NCI-H2107 (cell line): ENCODE measurements around the gene ST3GAL3.

Experiments
- DNase-seq: peaks from one replicate; lab custom pipeline; 2025; lab: John Stamatoyannopoulos, UW

ST3GAL3 gene

GRCh38 chr1:43942411-43942810 lies 235.1 kb downstream of the ST3GAL3 start:
- no peak for DNase-seq

DNA sequence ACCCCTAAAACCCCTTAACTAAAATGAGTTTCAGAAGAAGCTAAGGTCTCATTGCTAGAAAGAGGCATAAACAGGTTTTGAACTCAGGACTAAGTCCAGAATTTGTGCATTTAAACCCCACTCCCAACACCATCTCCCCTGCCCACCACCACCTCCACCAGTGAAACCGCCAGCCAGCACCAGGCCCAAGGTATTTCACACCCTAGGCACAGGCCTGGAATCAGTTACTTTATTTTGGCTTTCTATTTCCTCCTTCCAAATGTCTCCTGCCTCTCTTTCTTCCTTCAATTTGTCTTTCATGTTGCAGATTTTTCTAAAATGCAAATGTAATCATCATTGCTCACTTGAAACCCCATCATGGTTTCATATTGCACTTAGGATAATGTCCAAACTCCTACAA lies 237.5 kb downstream of the ST3GAL3 start:
- DNase-seq: no peak

DNA sequence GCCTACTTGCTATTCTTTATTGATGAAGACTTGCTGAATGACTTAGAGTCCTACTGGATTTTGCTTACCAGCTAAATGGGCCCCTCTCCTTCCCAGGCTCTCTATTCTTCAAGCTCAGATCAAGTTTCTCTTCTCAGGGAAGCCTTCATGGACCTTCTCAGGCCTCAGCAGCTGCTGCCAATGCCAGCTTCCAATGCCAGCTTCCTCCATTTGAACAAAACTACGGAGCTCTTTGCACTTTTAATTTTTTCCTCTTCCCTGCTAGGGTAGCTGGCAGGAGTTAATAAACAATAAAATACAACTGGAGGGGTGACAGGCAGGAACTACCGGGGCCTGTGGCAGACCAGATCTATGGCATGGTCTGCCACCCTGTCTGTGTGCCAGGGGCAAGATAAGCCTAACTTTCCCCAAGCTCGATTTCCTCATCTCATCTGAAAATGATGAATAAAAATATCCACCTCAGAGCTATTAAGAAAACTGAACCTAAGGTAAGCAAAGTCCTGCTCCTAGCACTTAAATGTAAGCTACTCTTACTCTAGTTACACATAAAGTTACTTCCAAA lies 238.4 kb downstream of the ST3GAL3 start:
- no peak for DNase-seq

DNA sequence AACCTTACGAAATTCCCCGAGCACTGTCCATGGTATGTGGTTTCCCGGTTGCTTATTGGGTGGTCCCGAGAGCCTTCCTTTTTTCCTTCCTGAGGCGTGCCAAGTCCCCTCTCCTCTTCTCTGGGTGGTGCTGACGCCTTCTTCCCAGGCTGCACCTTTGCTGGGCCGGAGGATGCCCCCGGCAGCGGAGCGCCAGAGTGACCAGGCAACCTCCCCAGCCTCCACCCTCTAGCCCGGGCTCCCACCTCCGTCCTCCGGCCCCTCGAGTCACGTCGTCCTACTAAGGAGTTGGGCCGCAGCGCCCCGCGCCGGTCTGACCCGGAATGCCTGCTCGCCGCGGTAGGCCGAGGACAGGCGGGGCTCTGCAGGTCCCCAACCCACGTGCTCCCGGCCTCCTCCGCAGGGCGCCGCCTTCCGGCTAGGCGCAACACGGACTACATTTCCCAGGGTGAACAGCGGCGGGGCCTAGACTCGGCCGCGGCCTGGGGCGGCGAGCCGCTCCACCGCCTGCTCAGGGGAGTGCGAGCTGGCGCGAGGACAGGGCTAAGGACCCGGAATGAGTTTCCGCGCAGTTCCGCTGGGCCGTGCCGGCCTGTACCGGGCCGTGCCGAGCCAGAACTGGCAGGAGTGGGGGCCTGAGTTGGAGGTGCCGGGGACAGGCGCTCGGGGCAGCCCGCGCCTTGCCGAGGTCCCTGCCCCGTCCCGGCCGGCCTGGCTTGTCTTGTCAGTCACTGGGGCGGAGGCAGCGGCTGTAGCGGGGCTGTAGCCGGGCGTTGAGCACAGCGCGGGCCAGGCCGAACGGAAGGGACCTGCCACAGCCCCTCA lies 239.1 kb downstream of the ST3GAL3 start, which contains the start of gene IPO13:
Gene IPO13, plus strand, starts transcription at position 715 of the 825 bp plus-strand sequence. CDS start 651 bp downstream, outside the sequence.
- DNase-seq: peak; percentile 98

DNA sequence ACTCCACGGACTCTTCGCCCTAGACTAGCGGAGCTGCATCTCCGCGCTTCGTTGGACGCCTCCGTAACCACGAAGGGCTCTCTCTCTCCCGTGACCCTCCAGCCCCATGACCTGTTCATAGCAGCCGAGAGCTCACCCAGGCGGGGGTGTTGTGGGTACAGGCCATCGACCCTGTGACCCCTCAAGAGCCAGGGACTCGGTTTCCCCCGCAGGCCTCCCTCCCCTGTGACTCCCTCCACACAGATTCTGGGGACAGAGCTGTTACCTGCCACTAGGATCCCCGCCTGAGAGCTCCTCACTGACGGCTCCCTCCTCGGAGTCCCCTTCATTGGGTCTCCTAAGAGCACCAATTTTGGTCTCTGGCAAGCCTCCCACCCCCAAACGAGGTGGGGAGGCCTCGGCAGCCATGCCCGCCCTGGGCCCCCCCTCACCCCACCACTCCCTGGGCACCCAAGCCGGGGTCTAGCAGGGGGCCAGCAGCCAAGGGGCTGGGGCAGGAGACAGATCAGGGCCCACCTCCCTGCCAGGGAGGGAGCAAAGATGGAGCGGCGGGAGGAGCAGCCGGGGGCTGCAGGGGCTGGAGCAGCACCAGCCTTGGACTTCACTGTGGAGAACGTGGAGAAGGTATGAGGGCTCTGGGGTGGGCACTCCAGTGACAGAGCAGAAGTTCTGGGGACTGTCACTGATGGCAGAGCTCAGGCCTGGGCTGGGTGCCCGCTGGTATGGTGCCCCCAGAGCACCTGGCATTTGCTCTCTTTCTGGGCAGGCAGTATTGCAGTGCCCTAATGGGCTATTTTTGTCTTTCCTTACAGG lies 239.9 kb downstream of the ST3GAL3 start:
- DNase-seq: no peak

GRCh38 chr1:43947874-43948437 lies 240.6 kb downstream of the ST3GAL3 start:
- DNase-seq: no peak

DNA sequence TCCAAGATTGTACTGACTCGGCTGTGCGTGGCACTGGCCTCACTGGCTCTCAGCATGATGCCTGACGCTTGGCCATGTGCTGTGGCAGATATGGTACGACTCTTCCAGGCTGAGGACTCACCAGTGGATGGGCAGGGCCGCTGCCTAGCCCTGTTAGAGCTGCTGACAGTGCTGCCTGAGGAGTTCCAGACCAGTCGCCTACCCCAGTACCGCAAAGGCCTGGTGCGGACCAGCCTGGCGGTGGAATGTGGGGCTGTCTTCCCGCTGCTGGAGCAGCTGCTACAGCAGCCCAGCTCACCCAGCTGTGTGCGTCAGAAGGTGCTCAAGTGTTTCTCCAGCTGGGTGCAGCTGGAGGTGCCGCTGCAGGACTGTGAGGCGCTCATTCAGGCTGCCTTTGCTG lies 242.3 kb downstream of the ST3GAL3 start:
- DNase-seq: no peak

DNA sequence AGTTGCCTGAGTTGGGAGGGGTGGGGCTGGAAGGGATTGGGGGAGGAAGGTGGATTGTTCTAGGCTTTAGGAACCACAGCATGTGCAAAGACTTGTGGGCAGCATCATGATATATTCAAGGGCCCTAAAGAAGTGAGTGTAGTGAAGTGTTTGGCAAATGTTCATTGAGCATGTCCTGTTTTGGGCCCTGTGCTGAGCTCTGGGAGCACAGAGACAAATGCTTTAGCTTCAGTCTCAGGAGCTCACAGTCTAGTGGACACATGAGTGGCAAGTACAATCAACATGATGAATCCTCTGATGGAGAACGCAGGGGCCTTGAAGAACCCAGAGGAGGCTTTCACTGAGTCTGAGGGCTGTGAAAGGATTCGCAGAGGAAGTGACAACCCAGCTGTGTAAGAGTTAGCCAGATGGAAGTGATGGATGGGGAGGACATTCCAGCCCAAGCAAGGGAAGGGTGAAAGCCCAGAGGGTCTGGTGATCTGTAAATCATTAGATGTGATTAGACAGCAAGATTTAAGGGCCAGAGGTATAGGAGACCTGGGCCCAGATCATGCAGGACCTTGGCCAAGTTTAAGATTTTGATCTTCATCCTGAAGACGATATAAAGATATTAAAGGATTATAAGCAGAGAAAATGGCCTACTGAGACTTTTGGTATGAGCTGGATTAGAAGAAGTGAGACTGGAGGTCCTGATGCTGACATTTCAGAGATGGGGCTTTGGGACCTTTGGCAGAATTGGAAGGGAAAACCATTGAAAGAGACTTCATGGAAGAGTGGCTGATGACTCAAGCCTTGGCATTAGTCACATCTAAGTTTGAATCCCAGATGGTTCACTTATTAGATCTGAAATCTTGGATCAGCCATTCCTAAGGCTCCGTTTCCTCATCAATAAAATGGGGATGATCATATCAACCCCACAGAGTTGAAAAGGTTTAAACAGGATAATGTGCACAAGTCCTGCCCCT lies 244.0 kb downstream of the ST3GAL3 start:
- DNase-seq: no peak

- DNase-seq: peak; percentile 94
Observed at GRCh38 chr1:43952731-43953346, 245.5 kb downstream of the ST3GAL3 start.

DNA sequence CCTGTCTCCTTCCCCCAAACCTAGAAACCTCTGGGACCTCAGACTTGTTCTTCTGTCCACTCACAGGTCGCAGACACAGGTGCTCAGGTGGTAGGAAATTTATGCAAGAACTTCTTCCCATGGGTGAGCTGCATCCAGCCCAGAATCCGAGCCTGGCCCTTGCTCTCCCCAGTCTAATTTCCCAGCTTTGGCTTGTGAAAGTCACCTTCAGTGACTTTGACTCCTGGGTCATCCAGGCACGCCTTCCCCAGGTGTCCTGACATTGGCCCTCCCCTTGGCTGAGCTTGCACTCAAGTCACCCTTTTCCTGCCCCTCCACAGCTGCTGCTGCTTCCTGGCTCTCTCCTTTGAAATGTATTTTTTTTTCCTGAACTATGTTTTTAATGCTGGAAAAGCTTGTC lies 246.0 kb downstream of the ST3GAL3 start:
- no peak for DNase-seq

DNA sequence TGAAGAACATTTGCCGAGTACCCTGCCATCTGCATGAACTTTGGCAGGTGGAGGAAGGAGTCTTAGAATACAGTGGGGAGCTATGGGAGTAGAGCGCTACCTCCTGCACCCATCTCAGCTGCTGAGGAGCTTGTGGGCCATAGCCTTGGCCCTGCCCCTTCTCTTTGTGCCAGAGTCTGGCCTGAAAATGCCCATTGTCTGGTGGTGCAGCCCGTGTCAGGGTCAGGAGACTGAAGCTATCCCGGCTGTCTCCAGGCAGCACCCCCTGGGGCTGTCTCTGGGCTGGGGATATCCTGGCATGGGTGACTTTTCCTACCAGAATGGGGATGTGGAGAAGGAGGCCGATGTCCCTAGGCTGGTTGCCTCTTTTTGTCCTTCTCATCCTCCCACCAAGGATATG lies 246.7 kb downstream of the ST3GAL3 start:
- DNase-seq: no peak

DNA sequence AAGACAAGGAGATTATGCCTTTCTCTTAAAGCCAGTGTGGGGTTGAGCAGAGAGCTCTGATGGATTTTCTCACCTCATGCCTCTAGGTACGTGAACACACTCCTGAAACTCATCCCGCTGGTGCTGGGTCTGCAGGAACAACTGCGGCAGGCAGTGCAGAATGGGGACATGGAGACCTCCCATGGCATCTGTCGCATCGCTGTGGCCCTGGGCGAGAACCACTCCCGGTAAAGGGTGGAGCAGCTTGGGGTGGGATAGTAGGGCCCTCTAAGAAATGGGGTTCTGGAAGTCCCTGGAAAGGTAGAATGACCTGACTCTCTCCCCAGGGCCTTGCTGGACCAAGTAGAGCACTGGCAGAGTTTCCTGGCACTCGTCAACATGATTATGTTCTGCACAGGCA lies 248.9 kb downstream of the ST3GAL3 start:
- no peak for DNase-seq

- no peak for DNase-seq
Observed at GRCh38 chr1:43957407-43958040, 250.2 kb downstream of the ST3GAL3 start.

DNA sequence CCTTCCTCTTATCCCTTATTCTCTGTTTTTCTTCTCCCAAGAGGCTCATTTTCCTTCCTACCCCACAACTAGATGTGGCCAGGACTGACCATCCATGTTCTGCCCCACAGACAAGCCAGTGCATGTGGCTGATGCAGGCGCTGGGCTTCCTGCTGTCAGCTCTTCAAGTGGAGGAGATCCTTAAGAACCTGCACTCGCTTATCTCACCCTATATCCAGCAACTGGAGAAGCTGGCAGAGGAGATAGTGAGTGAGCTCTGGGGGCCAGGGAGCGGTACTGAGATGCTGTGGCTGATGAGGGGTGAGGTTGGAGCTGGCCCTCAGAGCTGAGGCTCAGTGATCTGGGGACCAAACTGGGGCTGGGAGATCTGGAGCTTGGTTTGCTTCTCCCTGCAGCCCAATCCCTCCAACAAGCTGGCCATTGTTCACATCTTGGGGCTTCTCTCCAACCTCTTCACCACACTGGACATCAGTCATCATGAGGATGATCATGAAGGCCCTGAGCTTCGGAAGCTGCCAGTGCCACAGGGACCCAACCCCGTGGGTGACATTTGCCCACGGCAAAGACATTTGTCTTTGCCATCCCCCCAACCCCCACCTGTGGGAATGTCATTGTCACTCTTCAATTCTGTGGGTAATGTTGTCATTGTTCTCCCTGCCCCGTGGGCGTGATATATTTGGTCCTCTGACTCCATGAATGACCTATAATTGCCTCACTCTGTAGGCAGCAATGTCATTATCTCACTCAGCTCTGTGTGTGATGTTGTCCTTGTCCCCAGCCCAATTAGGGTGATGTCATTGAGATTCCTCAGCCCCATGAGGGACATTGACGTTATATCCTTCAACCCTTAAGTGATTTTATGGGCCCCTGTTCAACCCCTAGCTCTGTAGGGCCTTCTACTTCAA lies 251.3 kb downstream of the ST3GAL3 start:
- no peak for DNase-seq

DNA sequence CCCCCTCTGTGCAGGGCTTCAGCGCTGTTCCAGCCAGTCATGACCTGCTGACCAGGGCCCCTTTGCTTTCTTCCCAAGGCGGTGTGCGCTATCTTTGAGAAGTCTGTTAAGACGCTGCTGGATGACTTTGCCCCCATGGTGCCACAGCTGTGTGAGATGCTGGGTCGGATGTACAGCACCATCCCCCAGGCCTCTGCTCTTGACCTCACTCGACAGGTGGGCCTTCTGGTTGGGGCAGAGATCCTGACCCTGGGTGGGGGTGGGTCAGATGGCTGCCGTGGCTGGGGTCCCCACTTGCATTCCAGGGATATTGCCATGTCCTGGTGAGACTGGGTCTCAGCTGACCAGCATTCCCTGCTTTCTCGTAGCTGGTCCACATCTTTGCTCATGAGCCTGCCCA lies 253.5 kb downstream of the ST3GAL3 start:
- no peak for DNase-seq

- DNase-seq: no peak
Observed at GRCh38 chr1:43961692-43962091, 254.4 kb downstream of the ST3GAL3 start.

- DNase-seq: no peak
Observed at GRCh38 chr1:43962324-43962723, 255.0 kb downstream of the ST3GAL3 start.

GRCh38 chr1:43963006-43963405 lies 255.7 kb downstream of the ST3GAL3 start:
- DNase-seq: no peak

DNA sequence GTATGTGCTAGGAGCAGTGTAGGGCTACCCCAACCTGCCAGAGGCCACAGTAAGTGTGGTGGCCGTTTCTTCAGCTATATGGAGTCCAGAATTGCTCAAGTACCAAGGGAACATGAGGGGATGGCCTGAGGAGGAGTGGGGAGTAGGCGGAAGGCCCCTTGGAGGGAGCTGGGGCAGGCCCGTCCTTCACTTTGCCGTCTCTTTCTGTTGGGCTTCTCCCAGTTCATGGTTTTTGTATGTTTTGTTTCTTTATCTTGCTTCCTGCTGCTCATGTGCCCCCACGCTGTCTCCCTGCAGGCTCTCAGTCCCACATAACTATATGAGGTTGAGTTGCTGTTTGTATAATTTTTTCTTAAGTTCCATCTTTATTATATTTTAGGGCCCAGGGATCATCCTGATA lies 256.6 kb downstream of the ST3GAL3 start:
- no peak for DNase-seq
